NCI-H1930 (cell line): ENCODE measurements around the gene MYH9.
"Not testable (repeated sequence)": the region's sequence is repeated elsewhere in the genome, so short reads cannot be mapped to it uniquely, and the experiment has no call there.

Source experiments
- DNase-seq, 2 experiments: peaks; one replicate each; lab custom pipeline; 2025; lab: John Stamatoyannopoulos, UW

MYH9 gene

DNA sequence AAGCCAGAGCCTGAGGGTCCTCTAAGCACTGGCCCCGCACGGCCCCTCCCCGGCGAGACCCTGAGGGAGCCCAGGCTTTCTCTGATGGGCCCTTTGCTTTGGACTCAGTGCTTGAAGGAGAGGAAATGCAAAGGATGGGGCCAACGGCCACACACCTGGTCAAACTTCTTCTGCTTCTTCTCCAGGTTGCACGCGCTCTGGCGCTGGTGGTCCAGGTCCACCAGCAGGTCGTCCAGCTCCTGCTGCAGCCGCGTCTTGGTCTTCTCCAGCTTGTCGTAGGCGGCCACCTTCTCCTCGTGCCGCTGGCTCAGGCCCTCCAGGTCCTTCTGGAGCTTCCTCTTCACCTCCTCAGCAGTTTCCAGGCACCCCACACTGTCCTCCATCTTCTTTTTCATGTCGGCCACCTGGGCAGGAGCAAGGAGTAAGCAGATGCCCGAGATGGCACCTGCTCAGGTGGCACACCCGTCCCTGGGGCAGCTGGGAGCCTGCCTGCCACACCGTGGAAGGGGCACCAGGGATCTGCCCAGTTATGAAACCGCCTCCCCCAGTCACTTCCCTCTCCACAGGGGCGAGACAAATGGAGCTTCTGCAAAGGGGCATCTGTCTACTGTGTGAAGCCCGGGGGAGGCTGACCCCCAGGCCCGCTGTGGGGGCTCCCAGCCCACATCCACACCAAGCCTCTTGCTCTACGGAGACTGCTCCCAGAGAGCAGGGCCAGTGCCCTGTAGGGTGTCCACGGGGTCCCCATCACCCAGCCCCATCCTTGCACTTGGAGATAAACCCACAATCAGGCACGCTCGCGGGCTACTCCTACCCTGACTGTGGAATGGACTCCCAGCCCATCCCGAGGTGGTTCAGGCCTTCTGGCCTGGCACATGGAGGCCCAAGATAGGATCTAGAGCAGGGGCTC, 95.7 kb downstream of the MYH9 start:
- no peak for DNase-seq

DNA sequence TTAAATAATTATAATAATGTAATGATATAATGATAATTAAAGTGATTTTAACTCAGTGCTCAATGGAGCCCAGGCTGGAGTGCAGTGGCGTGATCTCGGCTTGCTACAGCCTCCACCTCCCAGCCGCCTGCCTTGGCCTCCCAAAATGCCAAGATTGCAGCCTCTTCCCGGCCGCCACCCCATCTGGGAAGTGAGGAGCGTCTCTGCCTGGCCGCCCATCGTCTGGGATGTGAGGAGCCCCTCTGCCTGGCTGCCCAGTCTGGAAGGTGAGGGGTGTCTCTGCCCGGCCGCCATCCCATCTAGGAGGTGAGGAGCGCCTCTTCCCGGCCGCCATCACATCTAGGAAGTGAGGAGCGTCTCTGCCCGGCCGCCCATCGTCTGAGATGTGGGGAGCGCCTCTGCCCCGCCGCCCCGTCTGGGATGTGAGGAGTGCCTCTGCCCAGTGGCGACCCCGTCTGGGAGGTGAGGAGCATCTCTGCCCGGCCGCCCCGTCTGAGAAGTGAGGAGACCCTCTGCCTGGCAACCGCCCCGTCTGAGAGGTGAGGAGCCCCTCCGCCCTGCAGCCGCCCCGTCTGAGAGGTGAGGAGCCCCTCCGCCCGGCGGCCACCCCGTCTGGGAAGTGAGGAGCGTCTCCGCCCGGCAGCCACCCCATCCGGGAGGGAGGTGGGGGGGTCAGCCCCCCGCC, 97.2 kb downstream of the MYH9 start:
- DNase-seq = not testable (repeated sequence)

DNA sequence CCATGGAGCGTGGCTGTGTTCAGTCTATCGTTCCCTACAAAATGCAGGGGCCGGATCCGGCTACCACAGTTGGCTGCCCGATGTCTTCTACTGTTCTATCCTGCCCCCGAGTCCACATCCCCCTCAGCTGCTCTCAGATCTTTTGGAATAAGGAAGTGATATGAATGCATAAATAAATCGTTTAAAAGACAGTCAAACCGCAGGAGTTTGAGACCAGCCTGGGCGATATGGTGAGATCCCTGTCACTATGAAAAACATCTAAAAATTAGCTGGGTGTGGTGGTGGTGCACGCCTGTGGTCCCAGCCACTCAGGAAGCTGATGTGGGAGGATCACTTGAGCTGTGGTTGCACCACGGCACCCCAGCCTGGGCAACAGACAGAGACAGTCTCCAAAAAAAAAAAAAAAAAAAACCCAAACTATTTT, 97.8 kb downstream of the MYH9 start:
- DNase-seq = not testable (repeated sequence)

DNA sequence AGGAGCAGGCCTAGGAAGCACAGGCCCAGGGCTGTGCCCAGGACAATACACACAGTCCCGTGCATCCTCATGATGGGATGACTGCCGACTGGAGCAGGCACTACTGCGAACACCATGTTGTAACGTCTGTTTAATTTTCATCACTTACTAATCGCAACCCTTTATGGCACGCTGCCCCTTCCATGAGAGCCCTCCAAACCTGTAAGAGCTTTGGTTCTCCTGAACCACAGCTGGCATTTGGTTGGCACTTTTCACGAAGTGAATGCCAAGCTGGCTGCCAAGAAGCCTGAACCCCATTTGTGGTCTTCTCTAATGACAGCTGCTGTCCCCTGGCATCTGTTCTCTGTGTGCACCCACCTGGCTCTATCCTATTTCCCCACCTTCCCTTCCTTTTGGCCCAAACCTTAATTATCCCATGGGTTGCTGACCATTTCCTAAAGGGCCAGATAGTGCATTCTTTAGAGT, 98.3 kb downstream of the MYH9 start:
- no peak for DNase-seq

DNA sequence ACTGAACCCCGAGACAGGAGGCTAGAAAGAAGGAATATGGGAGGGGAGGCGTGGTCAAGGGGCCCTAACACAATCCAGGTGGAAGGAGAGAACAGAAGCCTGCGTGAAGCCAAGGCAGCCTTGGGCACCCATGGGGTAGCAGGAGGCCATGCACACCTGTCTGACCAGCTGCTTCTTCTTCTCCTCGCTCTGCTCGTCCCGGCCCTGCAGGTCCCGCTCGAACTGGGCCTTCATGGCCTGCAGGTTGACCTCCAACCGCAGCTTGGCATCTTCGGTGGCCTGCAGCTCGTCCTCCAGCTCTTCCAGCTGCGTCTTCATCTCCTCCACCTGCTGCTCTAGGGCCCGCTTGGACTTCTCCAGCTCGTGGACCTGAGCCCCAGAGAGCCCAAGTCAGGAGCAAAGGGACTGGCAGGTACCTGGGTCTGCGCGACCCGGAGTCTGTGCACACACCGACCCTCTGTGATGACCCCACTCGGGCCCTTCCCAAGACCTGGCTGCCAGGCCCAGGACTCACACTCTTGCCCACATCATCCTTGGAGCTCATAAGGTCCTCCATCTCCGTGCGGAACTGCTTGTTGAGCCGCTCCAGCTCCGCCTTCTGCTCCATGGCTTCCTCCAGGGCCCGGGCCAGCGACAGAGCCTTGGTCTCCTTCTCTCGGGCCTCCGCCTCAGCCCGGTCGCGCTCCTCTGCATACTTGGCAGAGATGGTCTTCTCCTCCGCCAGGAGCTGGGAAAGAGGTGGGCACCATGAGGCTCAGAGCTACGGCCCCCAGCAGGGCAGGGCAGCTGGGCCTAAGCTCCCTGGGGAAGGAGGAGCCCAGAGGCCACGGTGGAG, 99.0 kb downstream of the MYH9 start:
- no peak for DNase-seq

DNA sequence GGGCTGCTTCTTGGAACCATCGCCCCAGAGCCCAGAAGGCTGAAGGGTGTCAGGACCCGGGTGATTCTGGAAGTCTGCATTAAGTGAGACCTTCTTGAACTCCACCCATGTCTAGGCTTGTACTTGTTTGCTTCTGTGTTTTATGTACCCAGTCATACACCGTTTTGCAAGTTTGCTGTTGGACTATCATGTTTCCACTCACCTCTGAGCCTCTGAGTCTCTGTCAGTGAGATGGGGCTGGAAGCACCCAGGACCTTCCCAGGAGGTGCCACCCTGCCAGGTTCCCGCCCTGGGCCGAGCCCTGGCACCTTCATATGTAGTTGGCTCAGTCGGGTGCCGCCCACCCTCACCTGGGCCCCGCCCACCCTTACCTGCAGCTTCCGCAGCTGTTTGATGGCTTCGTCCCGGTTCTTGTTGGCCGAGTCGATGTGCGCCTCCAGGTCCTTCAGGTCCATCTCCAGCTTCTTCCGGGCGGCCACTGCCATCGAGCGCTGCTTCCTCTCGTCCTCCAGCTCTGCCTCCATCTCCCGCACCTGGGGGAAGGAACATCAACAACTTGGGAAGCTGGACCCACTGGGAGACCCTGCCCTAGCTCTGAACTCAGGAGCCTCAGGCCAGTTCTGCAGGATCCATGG, 99.8 kb downstream of the MYH9 start:
- no peak for DNase-seq

DNA sequence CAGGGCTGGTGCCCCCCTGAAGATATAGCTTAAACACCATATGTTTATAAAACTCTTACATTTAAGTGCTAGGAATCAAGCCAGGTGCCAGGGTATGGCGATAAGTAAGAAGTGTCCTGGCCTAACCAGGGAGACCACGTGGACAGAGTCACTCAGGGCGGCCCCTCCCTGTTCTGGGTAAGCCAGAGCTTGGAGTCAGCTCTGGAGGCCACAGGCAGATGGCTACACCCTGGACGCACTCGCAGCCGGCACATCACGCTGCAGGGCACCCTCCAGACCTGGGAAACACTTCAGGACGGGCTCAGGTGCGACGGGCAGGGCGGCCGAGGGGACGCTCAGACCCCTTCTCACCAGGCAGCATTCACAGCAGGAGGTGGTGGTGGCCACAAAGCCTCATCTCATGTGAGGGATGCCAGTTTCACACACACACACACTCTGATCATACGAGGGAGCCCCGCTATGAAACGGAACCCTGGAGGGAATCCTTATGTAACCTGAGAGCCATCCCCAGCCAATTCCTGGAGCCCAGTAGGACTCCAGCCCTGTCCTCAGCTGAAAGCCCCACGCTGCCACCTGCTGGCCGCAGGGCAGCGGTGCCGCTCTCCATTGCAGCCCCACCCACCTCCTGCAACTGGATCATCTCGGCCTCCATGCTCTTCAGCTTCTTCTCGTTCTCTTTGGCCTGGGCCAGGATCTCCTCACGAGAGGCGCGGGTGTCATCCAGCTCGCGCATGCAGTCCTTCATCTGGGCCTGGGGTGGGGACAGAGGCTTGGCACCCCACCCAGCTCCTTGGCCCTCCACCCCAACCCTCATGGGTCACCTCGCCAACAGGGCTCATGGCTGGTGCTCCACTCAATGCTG, 101.4 kb downstream of the MYH9 start:
- peak; percentile 35 to 36 for DNase-seq

DNA sequence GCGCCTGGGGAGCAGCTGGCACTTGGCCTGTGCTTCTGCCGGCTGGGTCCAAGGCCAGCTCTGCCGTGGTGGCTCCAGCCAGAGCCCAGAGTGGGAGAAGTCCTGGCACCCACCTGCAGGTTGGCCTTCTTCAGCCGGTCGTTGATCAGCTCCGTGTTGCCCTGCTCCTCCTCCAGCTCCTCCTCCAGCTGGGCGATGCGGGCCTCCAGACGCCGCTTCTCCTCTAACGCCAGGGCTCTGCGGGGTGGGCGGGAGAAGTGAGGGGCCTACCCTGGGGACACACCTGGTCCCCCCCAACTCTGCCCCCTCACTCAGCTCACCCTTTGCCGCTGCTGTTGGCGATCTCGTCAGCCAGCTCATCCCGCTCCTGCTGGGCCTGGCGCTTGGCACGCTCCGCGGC, 102.2 kb downstream of the MYH9 start:
- no peak for DNase-seq

DNA sequence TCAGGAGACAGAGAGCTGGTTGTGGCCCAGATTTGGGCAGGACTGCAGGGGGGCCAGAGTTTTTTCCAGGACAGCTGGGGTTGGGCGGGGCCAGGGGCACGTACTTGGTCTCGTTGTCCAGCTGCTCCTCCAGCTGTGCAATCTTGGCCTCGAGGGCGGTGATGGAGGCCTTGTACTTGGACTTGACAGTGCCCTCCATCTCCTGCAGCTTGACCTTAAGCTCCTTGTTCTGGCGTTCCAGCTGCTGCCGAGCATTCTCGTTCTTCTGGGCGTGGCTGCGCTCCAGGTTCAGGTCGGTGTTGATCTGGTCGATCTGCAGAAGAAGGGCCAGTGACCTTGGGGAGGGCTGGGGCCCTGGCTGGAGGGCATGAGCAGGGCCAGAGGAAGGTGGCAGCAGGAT, 102.8 kb downstream of the MYH9 start:
- DNase-seq = no peak

DNA sequence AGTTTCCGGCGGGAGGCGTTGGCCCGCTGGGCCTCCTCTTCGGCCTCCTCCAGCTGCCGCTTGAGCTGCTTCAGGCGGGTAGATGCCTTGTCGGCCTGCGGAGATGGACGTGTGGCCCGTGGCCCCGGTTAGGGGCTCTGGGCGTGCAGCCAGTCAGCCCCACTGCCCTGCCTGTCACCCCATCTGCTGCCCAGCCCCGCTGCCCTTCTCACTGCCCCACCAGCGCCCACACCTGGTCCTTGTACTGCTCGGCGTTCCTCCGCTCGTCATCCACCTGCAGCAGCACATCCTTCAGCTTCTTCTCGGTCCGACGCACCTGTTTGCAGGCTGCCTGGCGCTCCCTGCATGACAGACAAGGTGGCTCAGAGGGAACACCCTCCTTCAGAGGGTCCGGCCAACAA, 103.6 kb downstream of the MYH9 start:
- DNase-seq = no peak

DNA sequence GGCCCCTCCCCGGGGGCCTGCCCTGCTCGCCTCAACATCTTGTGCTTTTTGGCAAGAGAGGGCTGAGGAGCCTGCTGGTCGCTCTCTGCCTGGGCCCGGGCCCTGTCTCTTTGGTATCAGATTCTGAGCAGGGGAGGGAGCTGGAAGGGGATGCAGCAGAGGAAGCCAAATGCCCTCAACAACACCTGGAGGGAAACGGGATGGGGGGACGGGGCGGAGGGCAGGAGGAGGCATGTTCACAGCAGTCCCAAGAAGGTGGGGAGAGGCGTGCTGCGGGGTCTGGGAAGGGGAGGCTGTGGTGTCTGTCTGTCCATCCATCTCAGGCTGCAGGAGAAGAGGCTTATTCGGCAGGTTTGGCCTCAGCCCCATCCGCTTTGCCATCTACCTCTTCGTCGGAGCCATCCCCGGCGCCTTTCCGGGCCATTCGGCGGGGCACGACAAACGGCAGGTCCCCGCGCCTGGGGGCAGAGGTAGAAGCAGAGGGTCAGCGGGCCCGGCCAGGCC, 105.4 kb downstream of the MYH9 start:
- no peak for DNase-seq

DNA sequence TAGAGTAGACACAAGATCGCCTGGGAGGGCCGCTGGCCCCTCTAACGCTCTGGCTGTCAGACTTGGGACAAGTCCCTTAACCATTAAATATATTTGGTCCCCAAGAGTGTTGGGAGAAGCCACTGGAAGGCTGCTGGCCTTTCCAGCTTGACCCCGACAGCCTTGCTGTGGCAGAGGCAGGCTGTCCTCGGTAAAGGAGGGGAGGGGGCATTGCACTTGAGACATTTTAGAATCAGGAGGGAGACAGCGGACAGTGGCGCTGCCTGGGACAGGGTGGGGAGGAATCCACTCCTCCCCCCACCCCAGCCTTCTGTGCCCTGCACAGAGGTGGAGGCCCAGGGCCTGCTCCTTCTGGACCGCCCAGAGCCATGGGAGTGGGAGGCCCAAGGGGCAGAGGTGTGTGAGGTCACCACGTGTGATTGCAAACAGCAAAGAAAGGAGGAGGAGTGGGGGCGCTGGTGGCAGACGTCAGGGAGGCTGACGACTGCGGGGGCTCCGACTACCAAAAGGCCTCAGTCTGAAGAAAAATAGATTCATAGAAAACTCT, 105.9 kb downstream of the MYH9 start:
- DNase-seq = no peak

DNA sequence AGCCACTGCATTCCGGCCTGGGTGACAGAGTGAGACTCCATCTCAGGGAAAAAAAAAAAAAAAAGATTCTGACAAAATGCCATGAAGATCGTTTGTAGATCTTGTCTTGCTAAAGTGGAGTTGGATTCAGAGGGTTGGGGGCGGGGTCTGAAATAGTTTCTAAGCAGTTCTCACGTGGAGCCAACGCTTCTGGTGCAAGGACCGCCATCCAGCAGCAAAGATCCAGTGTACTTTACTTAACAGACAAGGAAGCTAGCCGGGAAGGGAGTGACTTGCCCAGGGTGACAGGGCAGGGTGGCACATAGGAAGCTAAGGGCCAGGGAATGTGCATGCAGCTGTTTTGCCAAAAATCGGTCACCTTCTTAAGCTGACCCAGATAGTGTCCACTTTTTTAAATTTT, 107.4 kb downstream of the MYH9 start:
- no peak for DNase-seq

DNA sequence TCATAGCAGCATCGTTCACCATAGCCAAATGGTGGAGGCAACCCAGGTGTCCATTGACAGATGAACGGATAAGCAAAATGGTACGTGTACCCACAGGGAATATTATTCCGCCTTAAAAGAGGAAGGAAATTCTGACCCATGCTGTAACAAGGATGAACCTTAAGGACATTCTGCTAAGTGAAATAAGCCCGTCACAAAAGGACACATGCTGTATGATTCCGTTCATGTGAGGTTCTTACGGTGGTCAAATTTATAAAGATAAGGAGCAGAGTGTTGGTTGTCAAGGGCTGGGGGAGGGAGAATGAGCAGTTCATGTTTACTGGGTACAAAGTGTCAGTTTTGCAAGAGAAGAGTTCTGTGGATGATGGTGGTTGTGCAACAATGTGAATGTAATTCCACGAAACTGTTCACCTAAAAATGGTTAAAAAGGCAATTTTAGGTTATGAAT, 108.5 kb downstream of the MYH9 start:
- no peak for DNase-seq

DNA sequence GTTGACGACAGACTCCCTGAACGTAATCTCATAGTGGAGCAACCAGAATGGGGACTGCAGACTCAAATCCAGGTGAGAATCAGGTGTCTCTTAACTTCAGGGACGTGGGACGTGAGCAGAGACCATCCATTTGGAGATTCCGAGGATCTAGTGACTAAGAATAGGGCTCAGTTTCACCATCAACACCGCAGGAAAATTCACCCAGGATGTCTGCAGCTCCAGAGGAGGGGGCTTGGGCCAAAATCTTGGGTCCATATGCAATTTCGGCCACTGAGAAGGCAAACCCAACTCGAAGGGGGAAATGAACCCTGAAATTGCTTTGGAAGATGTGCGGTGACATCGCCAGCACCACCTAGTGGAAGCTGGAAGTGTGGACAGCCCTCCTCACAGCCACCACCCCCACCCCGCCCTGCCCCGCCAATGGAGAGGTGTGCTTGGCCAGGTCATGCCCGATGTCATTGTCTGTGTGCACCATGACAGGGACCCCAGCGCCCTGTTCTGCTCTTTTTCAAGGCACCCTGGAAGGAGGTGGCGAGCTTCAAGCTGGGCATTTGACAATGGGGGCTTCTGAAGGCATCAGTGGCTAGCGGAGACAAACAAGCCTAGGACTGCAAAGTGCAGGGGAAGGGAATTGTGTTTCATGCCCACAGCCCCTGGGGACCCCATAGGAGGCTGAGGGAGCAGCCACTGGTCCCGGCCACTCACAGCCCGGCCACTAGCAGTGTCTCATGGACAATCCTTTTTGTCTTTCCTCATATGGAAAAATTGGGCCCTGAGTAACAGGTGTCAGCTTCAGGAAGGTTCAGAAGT, 110.1 kb downstream of the MYH9 start:
- peak in 1 of 2 experiments; percentile 16 for DNase-seq

DNA sequence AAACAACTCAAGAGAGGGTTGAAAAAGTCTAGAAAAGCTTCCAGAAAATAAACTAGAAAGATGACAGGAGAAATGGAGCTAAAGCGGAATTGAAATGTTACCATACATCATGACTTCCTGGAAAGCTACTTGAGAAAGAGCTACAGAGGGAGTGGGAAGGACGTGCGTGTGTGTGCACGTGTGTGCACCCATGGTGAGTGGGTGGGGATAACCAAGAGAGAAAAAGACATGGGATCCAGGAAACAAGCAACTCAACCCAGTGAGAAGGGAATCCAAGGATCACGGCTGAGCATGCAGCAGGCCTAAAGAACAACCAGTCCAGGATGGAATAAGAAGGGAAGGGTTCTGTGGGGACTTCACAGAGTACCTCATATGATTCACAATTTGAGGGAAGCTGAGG, 113.2 kb downstream of the MYH9 start:
- DNase-seq = no peak

DNA sequence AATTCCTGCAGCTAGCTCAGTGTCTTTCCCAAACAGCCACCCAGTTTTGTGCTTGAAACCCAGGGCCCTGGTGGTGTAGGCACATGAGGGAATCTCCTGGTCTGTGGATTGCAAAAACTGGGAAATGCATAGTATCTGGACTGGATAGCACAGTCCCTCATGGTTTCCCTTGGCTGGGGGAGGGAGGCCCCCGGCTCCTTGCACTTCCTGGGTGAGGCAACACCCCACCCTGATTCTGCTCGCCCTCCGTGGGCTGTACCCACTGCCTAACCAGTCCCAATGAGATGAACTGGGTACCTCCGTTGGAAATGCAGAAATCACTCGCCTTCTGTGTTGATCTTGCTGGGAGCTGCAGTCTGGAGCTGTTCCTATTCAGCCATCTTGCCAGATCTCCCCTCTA, 115.8 kb downstream of the MYH9 start:
- not testable (repeated sequence) for DNase-seq

DNA sequence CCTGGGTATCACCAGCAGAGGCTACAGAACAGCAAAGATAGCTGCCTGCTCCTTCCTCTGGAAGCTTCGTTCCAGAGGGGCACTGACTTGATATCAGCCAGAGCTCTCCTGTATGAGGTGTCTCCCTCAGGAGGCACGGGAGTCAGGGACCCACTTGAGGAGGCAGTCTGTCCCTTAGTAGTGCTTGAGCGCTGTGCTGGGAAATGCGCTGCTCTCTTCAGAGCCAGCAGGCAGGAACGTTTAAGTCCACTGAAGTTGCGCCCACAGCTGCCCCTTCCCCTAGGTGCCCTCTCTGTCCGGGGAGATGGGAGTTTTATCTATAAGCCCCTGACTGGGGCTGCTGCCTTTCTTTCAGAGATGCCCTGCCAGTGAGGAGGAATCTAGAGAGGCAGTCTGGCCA, 116.5 kb downstream of the MYH9 start:
- not testable (repeated sequence) for DNase-seq

DNA sequence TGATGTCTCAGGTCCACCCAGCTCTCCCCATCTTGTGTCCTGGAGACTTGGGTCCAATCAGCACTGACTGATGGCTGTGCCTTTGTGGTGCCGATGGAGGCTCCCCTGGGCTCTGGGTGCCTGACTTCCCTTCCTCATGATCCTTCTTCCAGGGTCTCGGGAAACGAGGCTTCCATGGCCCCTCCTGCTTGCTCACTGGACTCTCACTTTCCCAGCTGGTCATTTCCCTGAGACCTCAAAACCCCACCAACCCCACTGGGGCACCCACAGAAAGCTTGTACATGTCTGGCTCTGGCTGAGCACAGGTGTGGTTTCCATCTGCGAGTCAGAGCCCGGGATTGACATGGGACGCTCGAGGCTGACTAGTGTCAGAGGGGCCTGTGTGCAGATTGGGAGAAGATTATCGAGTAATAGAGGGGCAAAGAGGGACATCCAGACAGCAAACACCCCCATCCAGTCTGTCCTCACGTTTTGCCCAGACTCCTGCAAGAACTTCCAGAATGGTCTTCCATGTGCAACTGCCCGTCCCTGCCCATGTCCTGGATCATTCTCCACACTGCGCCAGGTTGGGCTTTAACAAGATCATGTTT, 119.8 kb downstream of the MYH9 start:
- no peak for DNase-seq
